SIG-M5 treated with dmso at 0.1 percent for 504 hours (cell line): ENCODE results near the gene PACSIN2.
"Not testable (repeated sequence)": the region's sequence is repeated elsewhere in the genome, so short reads cannot be mapped to it uniquely, and the experiment has no call there.

Source experiments
- DNase-seq: peaks from one replicate; lab custom pipeline; 2025; ENCODE audit not compliant: unreplicated experiment; lab: John Stamatoyannopoulos, UW

Gene PACSIN2

GRCh38 chr22:42992886-42993479 lies 22.0 kb downstream of the PACSIN2 start:
- no peak for DNase-seq

DNA sequence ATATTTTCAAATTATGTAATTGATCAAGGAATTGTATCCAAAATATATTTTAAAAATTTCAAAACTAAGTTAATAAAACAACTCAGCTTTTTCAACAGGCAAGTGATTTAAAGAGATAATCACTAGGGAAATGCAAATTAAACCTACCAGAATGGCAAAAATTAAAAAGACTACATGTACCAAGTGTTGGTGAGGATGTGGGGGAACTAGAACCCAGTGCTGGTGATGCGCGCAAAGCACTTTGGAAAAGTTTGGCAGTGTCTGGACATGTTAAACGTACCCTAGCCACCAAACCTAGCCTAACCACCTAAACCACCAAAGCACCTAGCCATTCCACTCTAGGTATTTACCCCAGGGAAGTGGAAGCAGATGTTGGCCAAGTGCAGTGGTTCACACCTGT lies 22.9 kb downstream of the PACSIN2 start:
- no peak for DNase-seq

- DNase-seq: no peak
Observed at GRCh38 chr22:42991010-42991651, 23.8 kb downstream of the PACSIN2 start.

GRCh38 chr22:42990131-42990838 lies 24.7 kb downstream of the PACSIN2 start:
- no peak for DNase-seq

GRCh38 chr22:42986115-42986514 lies 28.8 kb downstream of the PACSIN2 start:
- DNase-seq: no peak

DNA sequence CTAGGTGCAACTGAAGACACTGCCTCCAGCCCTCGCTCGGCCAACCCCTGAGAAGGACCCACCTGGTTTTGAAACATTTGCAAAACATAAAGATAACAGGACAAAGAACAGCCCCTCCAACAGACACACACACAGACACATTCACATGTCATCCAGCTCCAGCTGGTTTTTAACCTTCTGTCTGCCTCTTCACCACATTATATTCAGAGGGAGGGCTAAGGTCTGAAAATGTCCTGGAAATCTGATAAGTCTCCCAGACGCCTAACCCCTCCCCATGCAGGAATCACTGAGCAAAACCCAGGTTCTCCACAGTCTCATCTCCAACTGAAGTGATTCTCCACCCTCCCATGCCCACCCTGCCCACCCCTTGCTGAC lies 29.4 kb downstream of the PACSIN2 start:
- no peak for DNase-seq

GRCh38 chr22:42984814-42985530 lies 30.0 kb downstream of the PACSIN2 start:
- DNase-seq: no peak

- no peak for DNase-seq
Observed at GRCh38 chr22:42984397-42984796, 30.6 kb downstream of the PACSIN2 start.

DNA sequence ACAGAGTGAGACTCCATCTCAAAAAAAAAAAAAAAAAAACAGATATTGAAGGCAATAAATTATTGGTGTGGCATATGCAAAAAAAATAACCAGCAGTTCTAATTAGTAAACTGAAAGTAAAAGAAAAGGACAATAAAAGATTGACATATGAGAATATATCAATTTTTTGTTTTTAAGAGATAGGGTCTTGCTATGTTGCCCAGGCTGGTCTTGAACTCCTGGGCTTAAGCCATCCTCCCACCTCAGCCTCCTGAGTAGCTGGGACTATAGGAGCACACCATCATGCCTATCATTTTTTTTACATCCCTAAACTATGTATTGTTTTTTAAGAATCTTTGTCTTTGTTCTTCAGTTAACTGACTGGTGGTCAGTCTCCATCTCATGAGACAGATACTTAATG lies 31.5 kb downstream of the PACSIN2 start:
- no peak for DNase-seq

- no peak for DNase-seq
Observed at GRCh38 chr22:42979606-42980005, 35.3 kb downstream of the PACSIN2 start.

- DNase-seq: no peak
Observed at GRCh38 chr22:42978453-42979103, 36.4 kb downstream of the PACSIN2 start.

GRCh38 chr22:42977569-42977968 lies 37.4 kb downstream of the PACSIN2 start:
- no peak for DNase-seq

GRCh38 chr22:42976217-42976933 lies 38.6 kb downstream of the PACSIN2 start:
- no peak for DNase-seq

DNA sequence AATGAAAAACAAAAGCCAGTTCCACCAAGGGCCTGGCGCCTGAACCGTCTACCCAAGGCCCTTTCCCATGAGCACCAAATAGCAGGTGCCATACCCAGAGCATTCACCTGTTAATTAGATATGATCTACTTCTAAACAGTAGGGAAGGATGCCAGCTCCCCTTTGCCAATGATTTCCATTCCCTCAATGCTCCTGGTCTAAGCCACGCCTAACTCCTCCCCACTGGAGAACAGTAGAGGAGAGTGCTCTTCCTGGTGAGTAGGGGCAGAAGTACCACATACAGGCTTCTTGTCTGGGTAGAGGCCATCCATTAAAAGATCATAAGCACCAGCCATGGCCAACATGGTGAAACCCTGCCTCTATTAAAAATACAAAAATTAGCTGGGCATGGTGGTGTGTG lies 40.7 kb downstream of the PACSIN2 start:
- no peak for DNase-seq

GRCh38 chr22:42973536-42973881 lies 41.4 kb downstream of the PACSIN2 start:
- DNase-seq: no peak

DNA sequence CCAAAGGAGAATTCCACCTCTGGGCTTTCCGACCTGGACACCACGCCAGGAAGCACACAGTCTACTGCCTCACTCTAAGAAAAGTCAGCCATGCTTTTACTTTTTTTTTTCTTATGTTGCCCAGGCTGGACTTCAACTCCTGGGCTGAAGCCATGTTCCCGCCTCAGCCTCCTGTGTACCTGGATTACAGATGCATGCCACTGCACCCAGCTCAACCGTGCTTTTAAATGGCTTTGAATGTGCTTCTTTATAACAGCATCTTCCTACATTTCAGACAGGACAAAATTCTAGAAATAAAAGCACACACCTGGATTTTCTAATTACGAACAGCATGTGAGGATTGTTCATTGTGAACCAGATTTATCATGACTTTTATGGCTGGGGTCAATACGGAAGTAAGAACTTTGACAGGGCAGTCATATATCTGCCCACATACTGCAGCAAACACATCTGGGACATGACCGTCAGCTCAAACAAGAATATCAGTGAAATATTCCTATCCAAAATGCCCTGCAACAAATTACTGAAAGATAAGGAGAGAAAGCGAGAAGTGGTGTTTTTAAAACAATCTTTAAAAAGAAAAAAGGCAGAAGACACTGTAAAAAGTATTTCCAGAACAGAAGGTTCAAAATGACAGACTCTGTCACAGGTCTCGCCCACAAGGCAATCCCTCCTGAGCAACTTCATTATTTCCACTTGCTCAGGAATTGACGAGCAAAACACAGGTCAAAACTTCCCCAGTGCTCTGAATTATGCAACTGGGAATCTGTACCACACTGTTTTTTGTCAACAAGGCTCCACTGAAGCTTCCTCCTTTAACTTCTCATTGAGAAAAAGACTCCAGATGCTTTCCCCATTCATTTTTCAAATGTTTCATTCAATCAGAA lies 42.1 kb downstream of the PACSIN2 start:
- DNase-seq: peak; percentile 68

DNA sequence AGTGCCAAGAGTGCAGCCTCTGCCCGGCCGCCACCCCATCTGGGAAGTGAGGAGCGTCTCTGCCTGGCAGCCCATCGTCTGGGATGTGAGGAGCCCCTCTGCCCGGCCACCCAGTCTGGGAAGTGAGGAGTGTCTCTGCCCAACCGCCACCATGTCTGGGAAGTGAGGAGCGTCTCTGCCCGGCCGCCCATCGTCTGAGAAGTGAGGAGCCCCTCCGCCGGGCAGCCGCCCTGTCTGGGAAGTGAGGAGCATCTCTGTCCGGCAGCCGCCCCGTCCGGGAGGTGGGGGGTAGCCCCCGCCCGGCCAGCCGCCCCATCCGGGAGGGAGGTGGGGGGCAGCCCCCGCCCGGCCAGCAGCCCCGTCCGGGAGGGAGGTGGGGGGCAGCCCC lies 43.5 kb downstream of the PACSIN2 start:
- DNase-seq: not testable (repeated sequence)

GRCh38 chr22:42970029-42970428 lies 44.9 kb downstream of the PACSIN2 start:
- DNase-seq: no peak

GRCh38 chr22:42969348-42969975 lies 45.5 kb downstream of the PACSIN2 start:
- no peak for DNase-seq
